Heart left ventricle (tissue), 13 donors: ENCODE measurements around the gene AHR.

Experiments used
- CTCF ChIP-seq, 12 donors: fragments of 200-600 bp; sonication (generic) in 4 of 12; IDR thresholded peaks; one replicate each; pipeline versions ENCODE4 v1.5.0 to v1.8.0; 2018 to 2022; ENCODE audit warnings: antibody characterized with exemption in 12 of 12, mild to moderate bottlenecking in 5 of 12
- POLR2A ChIP-seq, 2 donors: fragments of 450-650 bp; IDR thresholded peaks; one replicate each; pipeline ENCODE4 v1.6.1; 2017; ENCODE audit warnings: antibody characterized with exemption in 2 of 2, mild to moderate bottlenecking in 2 of 2, moderate library complexity in 2 of 2
- donor health status: ischemic (EF 13 %, LVEDD 7.1; RV severe dilation, severe dysfunction).
- donor health status: DM: no; HTN: yes; CAD: no.
- donor health status: DM: no; HTN: no; CAD: no.
- donor health status: ischemic (EF 25% LVEDD 6.9; RV normal size, moderate dysfunction).
- donor health status: ischemic (EF 25% LVEDD 5.7; RV mildly dilated, moderate dysfunction).
- donor health status: ischemic (EF 35%, LVEDD 5.7; RV mildly dilated, moderate dysfunction).
- donor health status: nonischemic (EF 11% LVEDD 7.7; RV severe dilation, severe dysfunction).
- donor health status: DM: yes; HTN: yes; CAD: no.
- donor health status: PGD.
- donor health status: ischemic (EF 29% LVEDD 5.4; RV normal size, mild dysfunction).
- donor health status: nonischemic (EF 23%, LVEDD 6.1; RV moderate dilation, normal function).

DNA sequence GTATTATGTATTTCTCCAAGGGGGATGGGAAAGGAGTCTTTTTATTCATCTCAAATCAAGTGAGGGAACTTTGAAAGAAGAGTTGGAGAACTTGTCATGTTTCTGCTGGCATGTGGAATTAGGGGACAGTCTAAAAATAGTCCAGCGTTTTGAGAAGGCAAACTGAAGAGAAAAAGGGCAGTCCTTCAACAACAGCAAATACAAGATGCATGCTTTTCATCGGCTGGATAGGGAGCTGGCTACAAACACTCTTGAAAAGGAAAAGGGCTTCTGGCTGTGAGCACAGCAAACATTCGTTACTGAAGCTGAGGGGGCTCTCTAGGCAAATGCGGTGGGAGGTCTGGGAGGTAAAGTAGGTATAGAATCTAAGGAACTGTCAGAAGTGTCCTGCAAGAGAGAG is 91.9 kb downstream of the AHR start:
- TF ChIP-seq CTCF (IDR thresholded peaks at IDR 0.05) (no peak), POLR2A (IDR thresholded peaks at IDR 0.05) (no peak)
